ENCODE data around the gene GMDS.

DNA sequence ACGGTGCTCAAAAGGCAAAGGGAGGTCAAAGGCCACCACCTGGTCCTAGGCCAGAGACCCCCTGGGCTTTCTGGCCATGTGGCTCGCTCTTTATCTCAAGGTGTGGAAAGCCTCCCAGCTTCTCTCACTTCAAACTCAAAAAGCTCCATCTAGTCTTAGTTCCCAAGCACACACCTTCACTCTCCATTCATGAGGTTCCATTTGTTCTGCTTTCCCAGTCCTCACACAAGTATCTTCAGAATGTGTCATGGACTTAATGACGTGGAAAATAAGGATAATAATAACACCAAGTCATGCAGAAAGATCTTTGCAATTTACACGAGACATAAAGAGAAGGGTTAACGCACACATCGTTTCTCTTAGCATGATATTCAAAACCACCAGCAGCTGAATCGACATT, 219.3 kb downstream of the GMDS start:
- TF ChIP-seq, protein P1, sequence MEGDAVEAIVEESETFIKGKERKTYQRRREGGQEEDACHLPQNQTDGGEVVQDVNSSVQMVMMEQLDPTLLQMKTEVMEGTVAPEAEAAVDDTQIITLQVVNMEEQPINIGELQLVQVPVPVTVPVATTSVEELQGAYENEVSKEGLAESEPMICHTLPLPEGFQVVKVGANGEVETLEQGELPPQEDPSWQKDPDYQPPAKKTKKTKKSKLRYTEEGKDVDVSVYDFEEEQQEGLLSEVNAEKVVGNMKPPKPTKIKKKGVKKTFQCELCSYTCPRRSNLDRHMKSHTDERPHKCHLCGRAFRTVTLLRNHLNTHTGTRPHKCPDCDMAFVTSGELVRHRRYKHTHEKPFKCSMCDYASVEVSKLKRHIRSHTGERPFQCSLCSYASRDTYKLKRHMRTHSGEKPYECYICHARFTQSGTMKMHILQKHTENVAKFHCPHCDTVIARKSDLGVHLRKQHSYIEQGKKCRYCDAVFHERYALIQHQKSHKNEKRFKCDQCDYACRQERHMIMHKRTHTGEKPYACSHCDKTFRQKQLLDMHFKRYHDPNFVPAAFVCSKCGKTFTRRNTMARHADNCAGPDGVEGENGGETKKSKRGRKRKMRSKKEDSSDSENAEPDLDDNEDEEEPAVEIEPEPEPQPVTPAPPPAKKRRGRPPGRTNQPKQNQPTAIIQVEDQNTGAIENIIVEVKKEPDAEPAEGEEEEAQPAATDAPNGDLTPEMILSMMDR (IDR thresholded peaks at IDR 0.05 in 4 of 5, conservative IDR thresholded peaks at IDR 0.05 in 1 of 5) = no peak
- no peak for TF ChIP-seq POLR2A (IDR thresholded peaks at IDR 0.05)

All from gastrocnemius medialis (tissue), 4 donors.